RWPE2 (cell line): Measurements from ENCODE around the gene RASSF6.
A peak's percentile ranks its signal among the peaks of the same experiment; 100 is the strongest.

ENCODE experiments used
- ATAC-seq: fragments of 200-7000 bp; cut with Tn5 transposase; 3 replicates; pipeline ENCODE4 v1.9.1; 2021; ENCODE audit warnings: low read depth
- DNase-seq: peaks from one replicate; pipeline ENCODE4 v3.0.0-alpha.2; 2020; ENCODE audit warnings: low spot score
- H3K27ac ChIP-seq: fragments of 450-650 bp; 2 replicates; pipeline ENCODE4 v1.5.1; 2017; ENCODE audit warnings: mild to moderate bottlenecking; ENCODE audit not compliant: poor library complexity, severe bottlenecking
- H3K27me3 ChIP-seq: fragments of 250-450 bp; sonication (Bioruptor Pico); 2 replicates; pipeline ENCODE4 v1.5.1; 2021; ENCODE audit warnings: mild to moderate bottlenecking, moderate library complexity; ENCODE audit not compliant: insufficient read depth, poor library complexity, severe bottlenecking
- H3K36me3 ChIP-seq: fragments of 250-450 bp; sonication (Bioruptor Pico); 2 replicates; pipeline ENCODE4 v1.5.1; 2020; ENCODE audit warnings: low read depth, mild to moderate bottlenecking, moderate library complexity
- H3K4me1 ChIP-seq: fragments of 250-450 bp; sonication (Bioruptor Pico); 2 replicates; pipeline ENCODE4 v1.5.1; 2021; ENCODE audit warnings: mild to moderate bottlenecking, moderate library complexity; ENCODE audit not compliant: insufficient read depth, poor library complexity, severe bottlenecking
- H3K4me3 ChIP-seq: fragments of 250-450 bp; sonication (Bioruptor Pico); 2 replicates; pipeline ENCODE4 v1.5.1; 2021; ENCODE audit warnings: mild to moderate bottlenecking, moderate library complexity; ENCODE audit not compliant: severe bottlenecking
- H3K9me3 ChIP-seq: fragments of 250-450 bp; sonication (Bioruptor Pico); 2 replicates; pipeline ENCODE4 v1.5.1; 2021; ENCODE audit warnings: mild to moderate bottlenecking, moderate library complexity; ENCODE audit not compliant: severe bottlenecking
- CTCF ChIP-seq: fragments of 450-650 bp; IDR thresholded peaks from one replicate; pipeline ENCODE4 v1.5.1; 2017; ENCODE audit warnings: mild to moderate bottlenecking, moderate library complexity; ENCODE audit not compliant: poor library complexity, severe bottlenecking

The RASSF6 gene

GRCh38 chr4:73586666-73587065 is 33.6 kb downstream of the RASSF6 start:
- Histone ChIP-seq H3K9me3 (no peaks in the 10 kb centered on the region), H3K27me3 (no peaks in the 10 kb centered on the region), H3K4me3 (no peak overlapping the region), H3K4me1 (peaks cover 42% of the 10 kb centered on the region), H3K36me3 (peaks cover 18% of the 10 kb centered on the region; the same call in 1 of the 2 replicates), H3K27ac (peak overlapping the region; percentile 72)
- DNase-seq: no peak
- TF ChIP-seq CTCF: no peak
- no peak for ATAC-seq

- Histone ChIP-seq H3K27me3 (no peaks in the 10 kb centered on the region), H3K27ac (peak overlapping the region; percentile 72)
These were observed 34.2 kb downstream of the RASSF6 start for GRCh38 chr4:73586040-73586439.

DNA sequence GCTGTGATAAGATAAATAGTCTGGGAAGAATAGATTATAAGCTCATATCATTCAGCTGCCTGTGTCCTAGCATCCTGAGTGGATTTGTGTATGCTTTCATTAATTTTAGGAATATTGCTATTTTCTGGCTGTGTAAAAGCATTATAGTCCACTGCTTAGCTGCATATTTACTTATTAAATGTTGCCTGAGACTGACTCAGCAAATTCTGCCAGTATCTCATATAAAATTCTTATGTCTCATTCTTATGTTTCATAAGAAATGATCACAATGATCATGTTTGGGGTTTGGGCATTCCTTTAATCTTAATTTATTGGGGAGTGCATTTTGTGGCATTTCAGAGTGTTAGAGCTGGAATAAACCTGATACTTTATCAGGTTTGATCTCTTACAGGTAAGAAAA is 34.9 kb downstream of the RASSF6 start:
- no peak for TF ChIP-seq CTCF
- peaks cover 18% of the 10 kb centered on the region; the same call in 1 of the 2 replicates for H3K36me3 ChIP-seq
- H3K4me1 ChIP-seq: peaks cover 32% of the 10 kb centered on the region
- DNase-seq (no peak), ATAC-seq (no peak)
- no peak overlapping the region for H3K4me3 ChIP-seq
- H3K9me3 ChIP-seq: no peaks in the 10 kb centered on the region
- H3K27me3 ChIP-seq: no peaks in the 10 kb centered on the region
- H3K27ac ChIP-seq: peak overlapping the region; percentile 72

More at GRCh38 chr4:73586040-73586439, 34.2 kb downstream of the RASSF6 start:
- Histone ChIP-seq H3K9me3 (no peaks in the 10 kb centered on the region), H3K36me3 (peaks cover 18% of the 10 kb centered on the region; the same call in 1 of the 2 replicates), H3K4me3 (no peak overlapping the region), H3K4me1 (peaks cover 39% of the 10 kb centered on the region)
- TF ChIP-seq CTCF: no peak
- DNase-seq: no peak
- peak; percentile 53; the same call in 1 of the 3 replicates for ATAC-seq

GRCh38 chr4:73583666-73584065 is 36.6 kb downstream of the RASSF6 start:
- no peaks in the 10 kb centered on the region for H3K27me3 ChIP-seq
- H3K4me1 ChIP-seq: peaks cover 15% of the 10 kb centered on the region
- peaks cover 18% of the 10 kb centered on the region; the same call in 1 of the 2 replicates for H3K36me3 ChIP-seq
- H3K4me3 ChIP-seq: no peak overlapping the region
- no peak overlapping the region for H3K27ac ChIP-seq
- no peaks in the 10 kb centered on the region for H3K9me3 ChIP-seq
- no peak for TF ChIP-seq CTCF
- ATAC-seq (no peak), DNase-seq (no peak)

- no peaks in the 10 kb centered on the region for H3K9me3 ChIP-seq
- H3K36me3 ChIP-seq: no peaks in the 10 kb centered on the region
- TF ChIP-seq CTCF: no peak
- H3K27me3 ChIP-seq: no peaks in the 10 kb centered on the region
- no peaks in the 10 kb centered on the region for H3K4me1 ChIP-seq
- H3K27ac ChIP-seq: no peak overlapping the region
- no peak for DNase-seq
- ATAC-seq: no peak
- H3K4me3 ChIP-seq: no peak overlapping the region
These were observed 42.9 kb downstream of the RASSF6 start for GRCh38 chr4:73577371-73577770.
